Gastrocnemius medialis (tissue), 4 donors: Measurements from ENCODE around the gene FAM81A.

Source experiments
- POLR2A ChIP-seq, 2 donors: fragments of 450-650 bp; IDR thresholded peaks; one replicate each; pipeline ENCODE4 v1.6.1; 2017; ENCODE audit warnings: antibody characterized with exemption in 2 of 2, mild to moderate bottlenecking in 2 of 2, moderate library complexity in 2 of 2
- TF ChIP-seq, protein P1 (sequence below), 5 experiments: fragments of 450-650 bp in 3 of 5; fragments of 200-600 bp in 2 of 5; sonication (generic) in 2 of 5; IDR thresholded peaks in 4 of 5; conservative IDR thresholded peaks in 1 of 5; 1 replicate in 4 of 5; 2 replicates in 1 of 5; pipeline ENCODE4 v1.5.1; 2016 to 2019; ENCODE audit warnings: antibody characterized with exemption in 5 of 5, mild to moderate bottlenecking in 3 of 5, moderate library complexity in 3 of 5

DNA sequence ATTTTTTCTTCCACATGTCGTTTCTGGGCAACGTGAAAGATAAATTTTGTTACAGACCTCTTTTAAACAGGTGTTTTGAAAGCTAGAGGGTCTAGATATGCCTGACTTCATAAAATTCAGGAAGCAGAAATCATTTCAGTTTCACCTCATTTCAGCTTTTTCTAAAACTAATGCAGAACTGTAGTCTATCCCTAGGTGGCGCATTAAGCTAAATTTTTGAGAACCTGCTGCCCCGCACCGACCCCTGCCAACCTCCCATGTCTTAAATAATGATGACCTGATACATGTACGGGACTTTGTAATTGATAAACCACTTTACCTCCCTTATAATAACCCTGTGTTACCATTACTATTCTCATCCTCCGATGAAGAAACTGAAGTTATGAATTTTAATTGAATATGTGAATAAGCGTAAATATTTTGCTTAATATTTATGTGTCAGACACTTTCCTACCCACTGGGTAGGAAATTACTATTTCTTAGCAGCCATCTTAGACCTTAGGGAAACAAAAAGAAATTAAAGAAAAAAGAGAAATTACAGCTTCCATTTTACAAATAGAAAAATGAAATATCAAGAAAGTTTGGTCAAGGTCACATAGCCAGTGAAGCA is 94.9 kb downstream of the FAM81A start:
- TF ChIP-seq, protein P1, sequence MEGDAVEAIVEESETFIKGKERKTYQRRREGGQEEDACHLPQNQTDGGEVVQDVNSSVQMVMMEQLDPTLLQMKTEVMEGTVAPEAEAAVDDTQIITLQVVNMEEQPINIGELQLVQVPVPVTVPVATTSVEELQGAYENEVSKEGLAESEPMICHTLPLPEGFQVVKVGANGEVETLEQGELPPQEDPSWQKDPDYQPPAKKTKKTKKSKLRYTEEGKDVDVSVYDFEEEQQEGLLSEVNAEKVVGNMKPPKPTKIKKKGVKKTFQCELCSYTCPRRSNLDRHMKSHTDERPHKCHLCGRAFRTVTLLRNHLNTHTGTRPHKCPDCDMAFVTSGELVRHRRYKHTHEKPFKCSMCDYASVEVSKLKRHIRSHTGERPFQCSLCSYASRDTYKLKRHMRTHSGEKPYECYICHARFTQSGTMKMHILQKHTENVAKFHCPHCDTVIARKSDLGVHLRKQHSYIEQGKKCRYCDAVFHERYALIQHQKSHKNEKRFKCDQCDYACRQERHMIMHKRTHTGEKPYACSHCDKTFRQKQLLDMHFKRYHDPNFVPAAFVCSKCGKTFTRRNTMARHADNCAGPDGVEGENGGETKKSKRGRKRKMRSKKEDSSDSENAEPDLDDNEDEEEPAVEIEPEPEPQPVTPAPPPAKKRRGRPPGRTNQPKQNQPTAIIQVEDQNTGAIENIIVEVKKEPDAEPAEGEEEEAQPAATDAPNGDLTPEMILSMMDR (IDR thresholded peaks at IDR 0.05 in 4 of 5, conservative IDR thresholded peaks at IDR 0.05 in 1 of 5) = peak in 4 of 5 experiments; percentile 13 to 65 (median 30)
- TF ChIP-seq POLR2A (IDR thresholded peaks at IDR 0.05) = no peak
